SK-N-SH (cell line): ENCODE results near the gene ARHGEF28.

Source experiments
- CTCF ChIP-seq: fragments of 200-600 bp; sonication (generic); IDR thresholded peaks from 2 replicates; pipeline ENCODE4 v1.6.1; 2017; ENCODE audit warnings: antibody characterized with exemption, mild to moderate bottlenecking, moderate library complexity
- GABPA ChIP-seq: IDR thresholded peaks from 2 replicates; pipeline ENCODE4 v1.4.0; 2012; ENCODE audit warnings: low read depth, mild to moderate bottlenecking
- MAX ChIP-seq: IDR thresholded peaks from 2 replicates; pipeline ENCODE4 v1.4.0; 2012; ENCODE audit warnings: low read depth
- NRF1 ChIP-seq: IDR thresholded peaks from 2 replicates; pipeline ENCODE4 v1.6.1; 2012; ENCODE audit warnings: low read depth, mild to moderate bottlenecking, low read length
- PBX3 ChIP-seq: IDR thresholded peaks from 2 replicates; pipeline ENCODE4; 2012
- POLR2AphosphoS5 ChIP-seq: IDR thresholded peaks from 2 replicates; pipeline ENCODE4 v1.6.1; 2012; ENCODE audit warnings: low read depth, low read length
- RCOR1 ChIP-seq: fragments of 150-350 bp; IDR thresholded peaks from 2 replicates; pipeline ENCODE4 v1.6.1; 2017; ENCODE audit warnings: antibody characterized with exemption, low read length
- REST ChIP-seq: IDR thresholded peaks from 2 replicates; pipeline ENCODE4 v1.6.1; 2012; ENCODE audit warnings: mild to moderate bottlenecking, low read depth, low read length, moderate library complexity
- RFX5 ChIP-seq: IDR thresholded peaks from 2 replicates; pipeline ENCODE4 v1.6.1; 2012; ENCODE audit warnings: mild to moderate bottlenecking, improper control_type of control experiment, low read length
- SMC3 ChIP-seq: IDR thresholded peaks from 2 replicates; pipeline ENCODE4 v1.6.1; 2012; ENCODE audit warnings: low read depth, low read length, improper control_type of control experiment
- TAF1 ChIP-seq: IDR thresholded peaks from 2 replicates; pipeline ENCODE4 v1.6.1; 2012; ENCODE audit warnings: low read depth, mild to moderate bottlenecking, low read length, moderate library complexity, borderline replicate concordance
- TCF12 ChIP-seq: IDR thresholded peaks from 2 replicates; pipeline ENCODE4 v1.4.0; 2012

- TF ChIP-seq RFX5 = no peak
- no peak for TF ChIP-seq POLR2AphosphoS5
- TF ChIP-seq NRF1 = no peak
- no peak for TF ChIP-seq TAF1
- TF ChIP-seq RCOR1 = no peak
- no peak for TF ChIP-seq CTCF
- no peak for TF ChIP-seq REST
- no peak for TF ChIP-seq GABPA
- no peak for TF ChIP-seq SMC3
- no peak for TF ChIP-seq MAX
- TF ChIP-seq PBX3 = no peak
- TF ChIP-seq TCF12 = no peak
Observed at GRCh38 chr5:73922224-73922623, 296.2 kb downstream of the ARHGEF28 start.
